ENCODE measurements around the gene NDUFA13. TPM values are rescaled to one million over a fixed set of nuclear protein-coding genes. Genes with fewer than 3 reads are reported as not detected.

NDUFA13 gene
- total RNA-seq, 1 experiment from 2014 or later, result 203 TPM

- Histone ChIP-seq H3K27me3 (ENCODE audit: insufficient read depth, low read depth) (no peaks in the 10 kb centered on the region), H3K9me2 (ENCODE audit: insufficient read depth) (no peaks in the 10 kb centered on the region), H3K9me3 (ENCODE audit: insufficient read depth, low read depth) (no peaks in the 10 kb centered on the region), H3K4me3 (no peak overlapping the region), H3K4me2 (no peak overlapping the region), H3K27ac (no peak overlapping the region), H2AFZ (no peak overlapping the region), H3F3A (ENCODE audit: insufficient read depth, low read depth) (peaks cover 10% of the 10 kb centered on the region; the same call in 1 of the 2 replicates), H3K4me1 (replicated peaks; ENCODE audit: insufficient read depth) (peaks cover 10% of the 10 kb centered on the region), H4K20me1 (ENCODE audit: insufficient read depth) (peaks cover 54% of the 10 kb centered on the region), H3K79me2 (ENCODE audit: low read depth) (peaks cover 67% of the 10 kb centered on the region), H3K36me3 (ENCODE audit: low read depth) (0 out of 2 replicates have a peak, but pooled peaks cover 5% of the 10 kb centered on the region)
- intact Hi-C loops (cut with micrococcal nuclease; ENCODE audit: unreplicated experiment), result no loop called here
- DNase-seq, result no peak
- TF ChIP-seq CTCF (conservative IDR thresholded peaks at IDR 0.05) (no peak), EZH2 (IDR thresholded peaks at IDR 0.05; ENCODE audit: low read depth) (no peak)
- CTCF ChIA-PET, result no interaction called here
- no TSS peak for BruUV-seq (replicated peaks)
- POLR2A ChIA-PET (ENCODE audit: unreplicated experiment), result no interaction called here
These were observed 5.0 kb downstream of the NDUFA13 start for GRCh38 chr19:19520989-19521388.

- no peak for DNase-seq
- Histone ChIP-seq H3K27me3 (ENCODE audit: insufficient read depth, low read depth) (no peaks in the 10 kb centered on the region), H3K4me1 (replicated peaks; ENCODE audit: insufficient read depth) (no peaks in the 10 kb centered on the region), H4K20me1 (ENCODE audit: insufficient read depth) (peaks cover 58% of the 10 kb centered on the region), H2AFZ (no peak overlapping the region), H3K9me3 (ENCODE audit: insufficient read depth, low read depth) (no peaks in the 10 kb centered on the region), H3K79me2 (ENCODE audit: low read depth) (peaks cover 47% of the 10 kb centered on the region), H3K27ac (no peak overlapping the region), H3K4me3 (no peak overlapping the region), H3K4me2 (no peak overlapping the region), H3K9me2 (ENCODE audit: insufficient read depth) (no peaks in the 10 kb centered on the region), H3F3A (ENCODE audit: insufficient read depth, low read depth) (no peaks in the 10 kb centered on the region), H3K36me3 (ENCODE audit: low read depth) (peaks cover 10% of the 10 kb centered on the region; the same call in 1 of the 2 replicates)
- BruUV-seq (replicated peaks), result no TSS peak
- ChIA-PET CTCF (no interaction called here), POLR2A (ENCODE audit: unreplicated experiment) (no interaction called here)
- intact Hi-C loops (cut with micrococcal nuclease; ENCODE audit: unreplicated experiment), result no loop called here
- TF ChIP-seq EZH2 (IDR thresholded peaks at IDR 0.05; ENCODE audit: low read depth), result no peak
- TF ChIP-seq CTCF (conservative IDR thresholded peaks at IDR 0.05), result no peak
These were observed 7.2 kb downstream of the NDUFA13 start for GRCh38 chr19:19523177-19523576.

- H3K79me2 ChIP-seq (ENCODE audit: low read depth), result peaks cover 39% of the 10 kb centered on the region
These were observed 8.0 kb downstream of the NDUFA13 start for GRCh38 chr19:19524053-19524452.

More at GRCh38 chr19:19524053-19524452, 8.0 kb downstream of the NDUFA13 start:
- H2AFZ ChIP-seq, result no peak overlapping the region
- no peaks in the 10 kb centered on the region for H3K9me3 ChIP-seq (ENCODE audit: insufficient read depth, low read depth)
- H3K27ac ChIP-seq, result no peak overlapping the region
- no peaks in the 10 kb centered on the region for H3K4me1 ChIP-seq (replicated peaks; ENCODE audit: insufficient read depth)
- intact Hi-C loops (cut with micrococcal nuclease; ENCODE audit: unreplicated experiment), result no loop called here
- CTCF ChIA-PET, result no interaction called here
- DNase-seq, result no peak
- no peaks in the 10 kb centered on the region for H3K27me3 ChIP-seq (ENCODE audit: insufficient read depth, low read depth)
- POLR2A ChIA-PET (ENCODE audit: unreplicated experiment), result no interaction called here
- H4K20me1 ChIP-seq (ENCODE audit: insufficient read depth), result peaks cover 56% of the 10 kb centered on the region
- H3K4me2 ChIP-seq, result no peak overlapping the region
- BruUV-seq (replicated peaks), result no TSS peak
- H3K9me2 ChIP-seq (ENCODE audit: insufficient read depth), result no peaks in the 10 kb centered on the region
- TF ChIP-seq CTCF (conservative IDR thresholded peaks at IDR 0.05) (no peak), EZH2 (IDR thresholded peaks at IDR 0.05; ENCODE audit: low read depth) (no peak)
- H3F3A ChIP-seq (ENCODE audit: insufficient read depth, low read depth), result no peaks in the 10 kb centered on the region; the same call in 1 of the 2 replicates
- peaks cover 10% of the 10 kb centered on the region; the same call in 1 of the 2 replicates for H3K36me3 ChIP-seq (ENCODE audit: low read depth)
- no peak overlapping the region for H3K4me3 ChIP-seq
